ENCODE measurements around the gene GDPD5.

Gene GDPD5

GRCh38 chr11:75490221-75491181, 35.2 kb downstream of the GDPD5 start:
- H3K4me1 ChIP-seq: peaks cover 0 to 5% (median 2%) of the 10 kb centered on the region in 4 donors
- H3K9me3 ChIP-seq: no peaks in the 10 kb centered on the region
- H3K27ac ChIP-seq: no peak overlapping the region
- no peak for TF ChIP-seq CTCF (IDR thresholded peaks at IDR 0.05)
- peaks cover 0 to 4% (median 0%) of the 10 kb centered on the region in 3 donors for H3K36me3 ChIP-seq
- DNase-seq: no peak
- intact Hi-C loops (cut with DNase I; ENCODE audit: low total_unique reads): no loop called here
- no peaks in the 10 kb centered on the region for H3K27me3 ChIP-seq
- H3K4me3 ChIP-seq: no peak overlapping the region

GRCh38 chr11:75487365-75487764, 38.4 kb downstream of the GDPD5 start:
- intact Hi-C loops (cut with DNase I; ENCODE audit: low total_unique reads): no loop called here
- Histone ChIP-seq H3K4me3 (no peak overlapping the region), H3K9me3 (no peaks in the 10 kb centered on the region), H3K36me3 (peaks cover 0 to 4% (median 0%) of the 10 kb centered on the region in 3 donors), H3K4me1 (peaks cover 0 to 5% (median 2%) of the 10 kb centered on the region in 4 donors), H3K27ac (no peak overlapping the region), H3K27me3 (no peaks in the 10 kb centered on the region)
- TF ChIP-seq CTCF (IDR thresholded peaks at IDR 0.05): no peak
- no peak for DNase-seq

GRCh38 chr11:75485742-75486141, 40.0 kb downstream of the GDPD5 start:
- TF ChIP-seq CTCF (IDR thresholded peaks at IDR 0.05): no peak
- Histone ChIP-seq H3K4me3 (no peak overlapping the region), H3K9me3 (no peaks in the 10 kb centered on the region), H3K27me3 (no peaks in the 10 kb centered on the region), H3K4me1 (peaks cover 0 to 5% (median 1%) of the 10 kb centered on the region in 4 donors), H3K27ac (no peak overlapping the region), H3K36me3 (peaks cover 0 to 4% (median 0%) of the 10 kb centered on the region in 3 donors)
- intact Hi-C loops (cut with DNase I; ENCODE audit: low total_unique reads): no loop called here
- no peak for DNase-seq

GRCh38 chr11:75482931-75483469, 42.7 kb downstream of the GDPD5 start:
- no peaks in the 10 kb centered on the region for H3K4me1 ChIP-seq
- no peak overlapping the region for H3K27ac ChIP-seq
- H3K27me3 ChIP-seq: no peaks in the 10 kb centered on the region
- intact Hi-C loops (cut with DNase I; ENCODE audit: low total_unique reads): no loop called here
- no peak for TF ChIP-seq CTCF (IDR thresholded peaks at IDR 0.05)
- no peak overlapping the region for H3K4me3 ChIP-seq
- no peaks in the 10 kb centered on the region for H3K36me3 ChIP-seq
- DNase-seq: no peak
- H3K9me3 ChIP-seq: no peaks in the 10 kb centered on the region

GRCh38 chr11:75481922-75482606, 43.7 kb downstream of the GDPD5 start:
- Histone ChIP-seq H3K4me3 (no peak overlapping the region), H3K27ac (no peak overlapping the region), H3K27me3 (no peaks in the 10 kb centered on the region), H3K36me3 (no peaks in the 10 kb centered on the region), H3K9me3 (no peaks in the 10 kb centered on the region), H3K4me1 (peaks cover 0 to under 1% (median 0%) of the 10 kb centered on the region in 4 donors)
- no peak for TF ChIP-seq CTCF (IDR thresholded peaks at IDR 0.05)
- intact Hi-C loops (cut with DNase I; ENCODE audit: low total_unique reads): no loop called here
- DNase-seq: no peak
